GM10266 (cell line): ENCODE results near the gene CYP4F2.

Experiments
- DNase-seq: peaks from one replicate; pipeline ENCODE4 v3.0.0; 2012; ENCODE audit errors: extremely low spot score
- CTCF ChIP-seq: IDR thresholded peaks from 2 replicates; pipeline ENCODE4 v1.5.1; 2012; ENCODE audit warnings: mild to moderate bottlenecking, low read depth; ENCODE audit not compliant: control insufficient read depth, insufficient read depth; ENCODE audit errors: missing control alignments

Gene CYP4F2, protein sequence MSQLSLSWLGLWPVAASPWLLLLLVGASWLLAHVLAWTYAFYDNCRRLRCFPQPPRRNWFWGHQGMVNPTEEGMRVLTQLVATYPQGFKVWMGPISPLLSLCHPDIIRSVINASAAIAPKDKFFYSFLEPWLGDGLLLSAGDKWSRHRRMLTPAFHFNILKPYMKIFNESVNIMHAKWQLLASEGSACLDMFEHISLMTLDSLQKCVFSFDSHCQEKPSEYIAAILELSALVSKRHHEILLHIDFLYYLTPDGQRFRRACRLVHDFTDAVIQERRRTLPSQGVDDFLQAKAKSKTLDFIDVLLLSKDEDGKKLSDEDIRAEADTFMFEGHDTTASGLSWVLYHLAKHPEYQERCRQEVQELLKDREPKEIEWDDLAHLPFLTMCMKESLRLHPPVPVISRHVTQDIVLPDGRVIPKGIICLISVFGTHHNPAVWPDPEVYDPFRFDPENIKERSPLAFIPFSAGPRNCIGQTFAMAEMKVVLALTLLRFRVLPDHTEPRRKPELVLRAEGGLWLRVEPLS

DNA sequence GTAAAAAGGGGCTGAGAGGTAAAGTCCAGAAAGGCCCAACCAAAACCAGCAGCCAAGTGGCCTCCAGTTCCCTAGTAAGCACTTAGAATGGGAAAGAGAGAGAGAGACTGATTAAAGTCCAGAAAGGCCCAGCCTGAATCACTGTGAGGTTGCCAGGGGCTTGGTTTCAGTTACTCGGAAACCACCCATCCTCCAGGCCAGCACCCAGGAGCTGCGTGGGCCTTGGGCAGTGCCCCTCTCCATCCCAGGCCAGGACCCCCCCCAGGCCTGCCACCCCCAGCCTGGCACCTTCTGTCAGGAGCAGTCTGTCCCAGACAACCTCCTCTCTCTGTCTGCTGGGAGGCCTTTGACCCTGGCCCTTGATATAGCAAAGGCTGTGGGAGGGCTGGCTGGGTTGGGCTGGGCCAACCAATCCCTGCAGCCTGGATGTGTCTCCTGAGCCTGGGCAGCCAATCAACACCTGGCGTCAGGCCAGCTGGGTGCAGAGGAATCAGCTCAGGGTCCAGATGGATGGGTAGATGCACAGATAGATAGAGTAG lies at the start of gene CYP4F2:
Gene CYP4F2, minus strand, starts transcription at position 337 of the 539 bp plus-strand sequence. CDS start 463 bp downstream, outside the sequence.
- no peak for DNase-seq
- TF ChIP-seq CTCF = no peak

- no peak for DNase-seq
- no peak for TF ChIP-seq CTCF
These were observed 47.4 kb upstream of the CYP4F2 start for GRCh38 chr19:15945301-15945700.

GRCh38 chr19:15944401-15944800 lies 46.5 kb upstream of the CYP4F2 start:
- TF ChIP-seq CTCF = no peak
- no peak for DNase-seq

- no peak for DNase-seq
- TF ChIP-seq CTCF = no peak
These were observed 39.9 kb upstream of the CYP4F2 start for GRCh38 chr19:15937771-15938170.

DNA sequence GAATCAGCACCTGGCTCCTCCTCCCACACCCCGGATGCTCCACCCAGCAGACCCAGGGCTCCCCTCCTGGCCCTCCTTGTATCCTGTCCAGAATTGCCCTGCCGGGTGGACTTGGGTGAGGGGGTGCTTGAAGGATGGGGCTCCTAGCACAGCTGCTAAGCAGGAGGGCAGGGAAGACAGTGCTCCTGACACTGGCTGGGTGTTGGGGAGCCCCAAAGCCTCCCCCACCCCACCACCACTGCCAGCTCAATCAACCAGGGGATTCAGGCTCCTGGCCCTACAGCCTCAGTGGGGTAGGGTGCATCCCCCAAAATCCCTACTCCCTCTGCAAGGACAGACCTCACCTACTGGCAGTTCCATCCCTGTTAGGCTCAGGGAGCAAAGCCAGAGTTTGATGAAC lies 39.1 kb upstream of the CYP4F2 start:
- TF ChIP-seq CTCF = no peak

GRCh38 chr19:15936173-15936572 lies 38.3 kb upstream of the CYP4F2 start:
- TF ChIP-seq CTCF = no peak
- no peak for DNase-seq

More for the DNA sequence above, 39.1 kb upstream of the CYP4F2 start:
- no peak for DNase-seq

DNA sequence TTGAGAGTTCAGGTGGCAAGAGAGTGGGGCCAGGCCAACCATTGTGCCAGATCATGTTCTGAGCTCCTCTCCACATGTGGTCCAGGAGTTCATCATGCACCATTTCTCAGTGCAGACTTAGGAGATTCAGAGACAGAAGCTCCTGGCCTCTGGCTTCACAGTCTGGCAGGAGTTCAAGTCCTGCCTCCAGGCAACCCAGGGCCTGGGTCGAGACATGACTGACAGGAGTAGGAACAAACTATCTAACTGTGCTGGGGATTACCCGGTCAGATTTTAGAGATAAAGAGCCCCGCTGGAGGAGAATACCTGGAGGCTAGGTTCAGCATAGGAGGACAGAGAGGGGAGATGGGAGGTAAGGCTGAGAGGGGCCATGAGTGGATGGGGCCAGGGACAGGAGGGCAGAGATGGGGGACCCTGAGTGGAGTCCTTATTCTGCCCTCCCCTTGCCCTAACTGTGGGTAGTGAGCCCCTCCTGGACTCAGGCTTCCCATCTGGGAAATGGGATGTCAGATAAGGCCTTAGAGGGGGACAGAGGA lies 37.4 kb upstream of the CYP4F2 start:
- TF ChIP-seq CTCF = no peak
- no peak for DNase-seq
